SU-DHL-6 (cell line): ENCODE results near the gene SLC6A11.

Experiments used
- CTCF ChIP-seq: fragments of 200-600 bp; sonication (generic); IDR thresholded peaks from one replicate; pipeline ENCODE4 v1.5.1; 2017; ENCODE audit warnings: antibody characterized with exemption, mild to moderate bottlenecking, low read length, moderate library complexity; ENCODE audit not compliant: insufficient read depth, poor library complexity, severe bottlenecking
- EZH2phosphoT487 ChIP-seq: fragments of 200-600 bp; sonication (generic), shearing (Covaris generic); conservative IDR thresholded peaks from 2 replicates; pipeline ENCODE4 v1.6.1; 2018; ENCODE audit warnings: mild to moderate bottlenecking, antibody characterized with exemption, low read length, moderate library complexity, mixed read lengths

GRCh38 chr3:10774129-10774670 is 41.8 kb upstream of the SLC6A11 start:
- TF ChIP-seq EZH2phosphoT487: no peak
- no peak for TF ChIP-seq CTCF
